MCF 10A (cell line): ENCODE results near the gene LRP8. TPM values are rescaled to one million over a fixed set of nuclear protein-coding genes. Genes with fewer than 3 reads are reported as not detected.

Experiments used
- BruUV-seq: library from RNA; stranded (reverse); fragments of 400-500 nt; replicated peaks from 2 replicates; lab custom pipeline; 2021; lab: Mats Ljungman, UMichigan
- CTCF ChIA-PET: fragments of 300-600 bp; sonication (Branson Sonifier 250); formaldehyde crosslinking; extraction: SDS; loops from one replicate; lab custom pipeline; 2021; ENCODE audit warnings: antibody characterized with exemption, inconsistent platforms; lab: Yijun Ruan, JAX
- POLR2A ChIA-PET: fragments of 300-600, 350-650 bp; sonication (Branson Sonifier 250); formaldehyde crosslinking; extraction: SDS; loops from one replicate; lab custom pipeline; 2020; ENCODE audit warnings: antibody characterized with exemption, inconsistent platforms; lab: Yijun Ruan, JAX
- DNase-seq: peaks from one replicate; pipeline ENCODE4 v3.0.0-alpha.2; 2018; ENCODE audit not compliant: unreplicated experiment
- H3K27ac Mint-ChIP-seq: one replicate; pipeline ENCODE4 v1.8.0; 2022; ENCODE audit warnings: mild to moderate bottlenecking, low read depth, mixed read lengths; ENCODE audit not compliant: unreplicated experiment
- H3K27me3 Mint-ChIP-seq: one replicate; pipeline ENCODE4 v1.8.0; 2022; ENCODE audit warnings: mixed read lengths; ENCODE audit not compliant: insufficient read depth, unreplicated experiment
- H3K36me3 Mint-ChIP-seq: one replicate; pipeline ENCODE4 v1.8.0; 2022; ENCODE audit warnings: mild to moderate bottlenecking, moderate library complexity, mixed read lengths; ENCODE audit not compliant: insufficient read depth, unreplicated experiment
- H3K4me1 Mint-ChIP-seq: one replicate; pipeline ENCODE4 v1.8.0; 2022; ENCODE audit warnings: mixed read lengths; ENCODE audit not compliant: insufficient read depth, unreplicated experiment
- H3K4me3 Mint-ChIP-seq: one replicate; pipeline ENCODE4 v1.8.0; 2022; ENCODE audit warnings: mild to moderate bottlenecking, moderate library complexity, mixed read lengths; ENCODE audit not compliant: unreplicated experiment
- H3K9me3 Mint-ChIP-seq: one replicate; pipeline ENCODE4 v1.8.0; 2022; ENCODE audit warnings: mixed read lengths; ENCODE audit not compliant: unreplicated experiment
- intact Hi-C: fragments of 100-400 bp; cut with micrococcal nuclease; formaldehyde crosslinking; loops from 2 replicates; pipeline ENCODE4 v1.14.1; 2022
- total RNA-seq: library from RNA; stranded (reverse); gene quantifications from 2 replicates; pipeline ENCODE4 v1.2.3, GENCODE V29; 2022
- TF ChIP-seq, protein P1 (sequence below): fragments of 200-600 bp; IDR thresholded peaks from one replicate; pipeline ENCODE4 v1.8.0; 2022; ENCODE audit warnings: antibody characterized with exemption, mild to moderate bottlenecking; ENCODE audit not compliant: unreplicated experiment

Gene LRP8
- total RNA-seq, 1 experiment from 2014 or later = 21.8 TPM

DNA sequence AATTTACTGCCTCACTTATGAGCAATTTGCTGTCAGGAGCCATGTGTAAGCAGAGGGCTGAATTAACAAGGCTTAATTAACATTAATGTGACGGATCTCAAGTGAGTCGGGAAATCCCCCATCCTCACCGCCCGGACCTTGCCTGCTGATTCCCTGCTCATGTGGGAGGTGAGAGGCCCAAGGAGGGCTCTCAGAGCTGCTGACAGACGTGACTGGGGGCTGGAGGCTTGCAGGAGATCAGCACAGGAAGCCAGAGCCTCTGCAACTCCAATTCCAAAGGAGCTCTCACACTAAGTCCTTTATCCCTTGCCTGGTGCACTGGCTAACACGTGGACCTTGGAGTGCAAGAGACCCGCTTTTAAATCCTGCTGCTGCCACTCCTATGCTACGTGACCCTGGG, 19.4 kb downstream of the LRP8 start:
- H3K27me3 Mint-ChIP-seq = no peaks in the 10 kb centered on the region
- no peak for DNase-seq
- H3K4me1 Mint-ChIP-seq = peaks cover 3% of the 10 kb centered on the region
- TF ChIP-seq, protein P1, sequence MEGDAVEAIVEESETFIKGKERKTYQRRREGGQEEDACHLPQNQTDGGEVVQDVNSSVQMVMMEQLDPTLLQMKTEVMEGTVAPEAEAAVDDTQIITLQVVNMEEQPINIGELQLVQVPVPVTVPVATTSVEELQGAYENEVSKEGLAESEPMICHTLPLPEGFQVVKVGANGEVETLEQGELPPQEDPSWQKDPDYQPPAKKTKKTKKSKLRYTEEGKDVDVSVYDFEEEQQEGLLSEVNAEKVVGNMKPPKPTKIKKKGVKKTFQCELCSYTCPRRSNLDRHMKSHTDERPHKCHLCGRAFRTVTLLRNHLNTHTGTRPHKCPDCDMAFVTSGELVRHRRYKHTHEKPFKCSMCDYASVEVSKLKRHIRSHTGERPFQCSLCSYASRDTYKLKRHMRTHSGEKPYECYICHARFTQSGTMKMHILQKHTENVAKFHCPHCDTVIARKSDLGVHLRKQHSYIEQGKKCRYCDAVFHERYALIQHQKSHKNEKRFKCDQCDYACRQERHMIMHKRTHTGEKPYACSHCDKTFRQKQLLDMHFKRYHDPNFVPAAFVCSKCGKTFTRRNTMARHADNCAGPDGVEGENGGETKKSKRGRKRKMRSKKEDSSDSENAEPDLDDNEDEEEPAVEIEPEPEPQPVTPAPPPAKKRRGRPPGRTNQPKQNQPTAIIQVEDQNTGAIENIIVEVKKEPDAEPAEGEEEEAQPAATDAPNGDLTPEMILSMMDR = no peak
- intact Hi-C loops = no loop called here
- ChIA-PET POLR2A (no interaction called here), CTCF (interaction anchor here (0.7 kb wide), 1 partner anchor 197 kb away, joined by 3 read pairs; no protein-coding TSS in a partner anchor)
- no peak overlapping the region for H3K4me3 Mint-ChIP-seq
- no peak overlapping the region for H3K27ac Mint-ChIP-seq
- H3K36me3 Mint-ChIP-seq = peaks cover 12% of the 10 kb centered on the region
- BruUV-seq = no TSS peak
- H3K9me3 Mint-ChIP-seq = no peaks in the 10 kb centered on the region

DNA sequence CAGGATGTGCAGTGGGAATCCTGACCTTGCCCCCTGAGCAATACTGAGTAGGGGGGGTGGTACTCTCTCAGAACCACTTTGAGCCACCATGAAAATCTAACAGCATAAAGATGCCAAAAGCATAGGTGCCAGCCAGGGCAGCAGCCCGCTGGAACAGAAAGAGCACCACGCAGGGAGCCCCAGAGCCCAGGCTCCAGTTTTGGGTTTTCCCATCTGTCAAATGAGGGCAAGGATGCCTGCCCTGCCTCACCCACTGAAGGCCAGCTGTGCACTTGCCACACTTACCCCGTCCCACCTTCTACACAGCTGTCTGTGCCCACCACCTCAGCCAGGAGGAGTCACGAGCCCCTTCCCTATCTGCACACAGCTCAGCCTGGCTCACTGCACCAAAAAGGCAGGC, 20.8 kb downstream of the LRP8 start:
- H3K27me3 Mint-ChIP-seq = no peaks in the 10 kb centered on the region
- no TSS peak for BruUV-seq
- TF ChIP-seq, protein P1 = no peak
- no peaks in the 10 kb centered on the region for H3K9me3 Mint-ChIP-seq
- no peak for DNase-seq
- CTCF ChIA-PET = no interaction called here
- peaks cover 12% of the 10 kb centered on the region for H3K36me3 Mint-ChIP-seq
- H3K4me1 Mint-ChIP-seq = no peaks in the 10 kb centered on the region
- intact Hi-C loops = no loop called here
- no peak overlapping the region for H3K4me3 Mint-ChIP-seq
- no peak overlapping the region for H3K27ac Mint-ChIP-seq
- POLR2A ChIA-PET = no interaction called here

DNA sequence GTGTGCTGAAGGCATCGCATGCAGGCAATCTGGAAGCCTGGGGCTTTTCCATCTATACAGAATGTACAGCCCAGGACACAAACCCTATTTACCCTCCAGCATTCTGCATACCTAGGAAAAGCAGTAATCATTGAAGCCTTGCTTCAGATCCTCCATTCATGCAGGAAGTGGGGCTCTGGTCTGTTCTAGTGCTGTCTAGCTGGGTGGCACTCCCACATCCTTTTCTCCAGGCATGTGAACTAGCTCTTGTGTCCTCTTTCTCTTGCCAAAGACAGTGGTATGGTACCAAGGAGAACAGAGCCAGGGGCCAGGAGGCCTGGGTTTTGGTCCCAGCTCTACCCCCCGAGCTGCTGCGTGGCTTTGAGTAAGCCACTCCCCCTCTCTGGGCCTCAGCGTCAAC, 21.7 kb downstream of the LRP8 start:
- H3K27ac Mint-ChIP-seq = no peak overlapping the region
- H3K36me3 Mint-ChIP-seq = peaks cover 12% of the 10 kb centered on the region
- H3K4me1 Mint-ChIP-seq = no peaks in the 10 kb centered on the region
- TF ChIP-seq, protein P1 = no peak
- no peaks in the 10 kb centered on the region for H3K27me3 Mint-ChIP-seq
- H3K4me3 Mint-ChIP-seq = no peak overlapping the region
- no TSS peak for BruUV-seq
- CTCF ChIA-PET = no interaction called here
- no peak for DNase-seq
- POLR2A ChIA-PET = no interaction called here
- intact Hi-C loops = no loop called here
- H3K9me3 Mint-ChIP-seq = no peaks in the 10 kb centered on the region

DNA sequence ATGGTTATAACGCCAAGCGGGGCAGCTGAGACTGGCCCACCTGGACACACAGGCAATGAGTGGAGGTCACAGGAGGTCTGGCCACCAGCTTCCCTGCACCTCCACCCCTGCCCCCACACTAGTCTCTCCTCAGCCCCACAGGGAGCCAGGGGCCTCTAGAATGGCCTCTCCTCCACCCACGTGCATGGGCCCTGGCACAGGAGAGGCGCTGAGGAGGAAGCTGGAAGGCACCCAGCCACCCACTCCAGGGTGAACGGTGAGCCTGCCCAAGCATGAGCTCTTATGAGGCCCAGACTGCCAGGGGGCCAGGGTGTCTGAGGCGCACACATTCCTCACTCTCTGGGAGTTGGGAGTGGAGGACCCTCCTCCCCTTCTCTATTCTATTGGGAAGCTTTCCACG, 22.2 kb downstream of the LRP8 start:
- no peak overlapping the region for H3K4me3 Mint-ChIP-seq
- H3K36me3 Mint-ChIP-seq = peaks cover 12% of the 10 kb centered on the region
- H3K9me3 Mint-ChIP-seq = no peaks in the 10 kb centered on the region
- ChIA-PET CTCF (no interaction called here), POLR2A (interaction anchor here (0.7 kb wide), 1 partner anchor 328 kb away, joined by 3 read pairs; no protein-coding TSS in a partner anchor)
- intact Hi-C loops = no loop called here
- TF ChIP-seq, protein P1 = no peak
- no peaks in the 10 kb centered on the region for H3K4me1 Mint-ChIP-seq
- DNase-seq = no peak
- no peak overlapping the region for H3K27ac Mint-ChIP-seq
- no peaks in the 10 kb centered on the region for H3K27me3 Mint-ChIP-seq
- no TSS peak for BruUV-seq
